SK-N-SH (cell line): ENCODE data around the gene LDAH. TPM values are rescaled to one million over a fixed set of nuclear protein-coding genes. Genes with fewer than 3 reads are reported as not detected.

Experiments used
- CTCF ChIA-PET: fragments of 300-600, 350-600 bp; formaldehyde crosslinking; extraction: SDS; loops from one replicate; lab custom pipeline; 2021; lab: Yijun Ruan, JAX
- POLR2A ChIA-PET: fragments of 350-600 bp; sonication (Branson Sonifier 250); formaldehyde crosslinking; extraction: SDS; loops from one replicate; lab custom pipeline; 2020; ENCODE audit warnings: antibody characterized with exemption, inconsistent platforms; lab: Yijun Ruan, JAX
- DNase-seq: peaks from one replicate; pipeline ENCODE4 v3.0.0; 2012
- H2AFZ ChIP-seq: fragments of 200-600 bp; sonication (generic); 2 replicates; pipeline ENCODE4 v1.8.1; 2016; ENCODE audit warnings: antibody characterized with exemption, mild to moderate bottlenecking, low read depth
- H3F3A ChIP-seq: fragments of 200-600 bp; sonication (generic); replicated peaks from 2 replicates; pipeline ENCODE3; 2016; ENCODE audit warnings: antibody characterized with exemption, mild to moderate bottlenecking; ENCODE audit not compliant: insufficient read depth
- H3K27ac ChIP-seq, 2 experiments: fragments of 200-500 bp in 1 of 2; fragments of 200-600 bp in 1 of 2; sonication (Bioruptor generic) in 1 of 2; sonication (generic), shearing (Covaris generic) in 1 of 2; 2 replicates each; pipeline versions ENCODE4 v1.5.1 to v1.6.1; 2014 to 2016; ENCODE audit warnings: low read depth in 2 of 2, inconsistent platforms in 1 of 2, low read length in 1 of 2, mild to moderate bottlenecking in 1 of 2, mixed read lengths in 1 of 2
- H3K27me3 ChIP-seq: fragments of 200-600 bp; sonication (generic), shearing (Covaris generic); 2 replicates; pipeline ENCODE4 v1.6.1; 2016; ENCODE audit warnings: mixed run types; ENCODE audit not compliant: insufficient read depth
- H3K36me3 ChIP-seq, 2 experiments: fragments of 200-500 bp in 1 of 2; fragments of 200-600 bp in 1 of 2; sonication (Bioruptor generic) in 1 of 2; sonication (generic) in 1 of 2; replicated peaks in 1 of 2; 2 replicates each; pipeline versions ENCODE3 to v1.5.1; 2014 to 2016; ENCODE audit warnings: low read length in 1 of 2, mild to moderate bottlenecking in 1 of 2; ENCODE audit not compliant: insufficient read depth in 2 of 2, control insufficient read depth in 1 of 2
- H3K4me1 ChIP-seq, 2 experiments: fragments of 200-500 bp in 1 of 2; fragments of 200-600 bp in 1 of 2; sonication (Bioruptor generic) in 1 of 2; sonication (generic), shearing (Covaris generic) in 1 of 2; 2 replicates each; pipeline versions ENCODE4 v1.5.1 to v1.6.1; 2014 to 2016; ENCODE audit warnings: low read depth in 1 of 2, low read length in 1 of 2, mixed run types in 1 of 2; ENCODE audit not compliant: insufficient read depth in 2 of 2, control insufficient read depth in 1 of 2
- H3K4me2 ChIP-seq: fragments of 200-600 bp; sonication (generic), shearing (Covaris generic); 2 replicates; pipeline ENCODE4 v1.6.1; 2017; ENCODE audit warnings: mixed run types
- H3K4me3 ChIP-seq, 2 experiments: fragments of 200-500 bp in 1 of 2; fragments of 200-600 bp in 1 of 2; sonication (Bioruptor generic) in 1 of 2; sonication (generic), shearing (Covaris generic) in 1 of 2; 2 replicates each; pipeline versions ENCODE4 v1.5.1 to v1.8.1; 2014 to 2016; ENCODE audit warnings: low read depth in 2 of 2, inconsistent platforms in 1 of 2, low read length in 1 of 2, mild to moderate bottlenecking in 1 of 2, mixed read lengths in 1 of 2, moderate library complexity in 1 of 2
- H3K79me2 ChIP-seq: fragments of 200-600 bp; sonication (generic); 2 replicates; pipeline ENCODE4 v1.8.1; 2017; ENCODE audit warnings: mild to moderate bottlenecking; ENCODE audit not compliant: insufficient read depth
- H3K9ac ChIP-seq: fragments of 200-600 bp; sonication (generic); 2 replicates; pipeline ENCODE4 v1.6.1; 2017; ENCODE audit warnings: mixed run types
- H3K9me2 ChIP-seq: fragments of 200-600 bp; sonication (generic); 2 replicates; pipeline ENCODE4 v1.6.1; 2017; ENCODE audit warnings: mixed run types
- H3K9me3 ChIP-seq: fragments of 200-600 bp; sonication (generic); 2 replicates; pipeline ENCODE4 v1.6.1; 2017; ENCODE audit warnings: mixed run types, mild to moderate bottlenecking, moderate library complexity
- H4K20me1 ChIP-seq: fragments of 200-600 bp; sonication (generic); 2 replicates; pipeline ENCODE4 v1.6.1; 2017; ENCODE audit warnings: mild to moderate bottlenecking, mixed run types; ENCODE audit not compliant: insufficient read depth
- CHD2 ChIP-seq: fragments of 150-350 bp; IDR thresholded peaks from 2 replicates; pipeline ENCODE4 v1.6.1; 2018; ENCODE audit warnings: low read length; ENCODE audit not compliant: partially characterized antibody
- EP300 ChIP-seq, 2 experiments: IDR thresholded peaks; 2 replicates each; pipeline versions ENCODE4 v1.4.0 to v1.6.1; 2012; ENCODE audit warnings: borderline replicate concordance in 1 of 2, low read depth in 1 of 2, low read length in 1 of 2
- EZH2phosphoT487 ChIP-seq: fragments of 200-600 bp; sonication (generic); IDR thresholded peaks from 2 replicates; pipeline ENCODE4 v1.6.1; 2017; ENCODE audit warnings: low read depth, mixed run types, mild to moderate bottlenecking, antibody characterized with exemption, moderate library complexity, borderline replicate concordance
- FOXJ3 ChIP-seq: sonication (generic); formaldehyde crosslinking; IDR thresholded peaks from 2 replicates; pipeline ENCODE4 v1.5.1; 2020; ENCODE audit warnings: mild to moderate bottlenecking, missing genetic modification reagents
- GABPA ChIP-seq: IDR thresholded peaks from 2 replicates; pipeline ENCODE4 v1.4.0; 2012; ENCODE audit warnings: low read depth, mild to moderate bottlenecking
- JUND ChIP-seq: IDR thresholded peaks from 2 replicates; pipeline ENCODE4 v1.4.0; 2012
- MEF2A ChIP-seq: IDR thresholded peaks from 2 replicates; pipeline ENCODE4 v1.4.0; 2012; ENCODE audit warnings: low read depth, borderline replicate concordance
- MXI1 ChIP-seq: IDR thresholded peaks from 2 replicates; pipeline ENCODE4 v1.6.1; 2012; ENCODE audit warnings: mild to moderate bottlenecking, low read depth, low read length, improper control_type of control experiment
- NFIC ChIP-seq: IDR thresholded peaks from 2 replicates; pipeline ENCODE4 v1.4.0; 2012; ENCODE audit warnings: borderline replicate concordance
- NRF1 ChIP-seq: IDR thresholded peaks from 2 replicates; pipeline ENCODE4 v1.6.1; 2012; ENCODE audit warnings: low read depth, mild to moderate bottlenecking, low read length
- RAD21 ChIP-seq: IDR thresholded peaks from 2 replicates; pipeline ENCODE4 v1.6.1; 2012; ENCODE audit warnings: mild to moderate bottlenecking, low read length
- RFX5 ChIP-seq: IDR thresholded peaks from 2 replicates; pipeline ENCODE4 v1.6.1; 2012; ENCODE audit warnings: mild to moderate bottlenecking, improper control_type of control experiment, low read length
- SMC3 ChIP-seq: IDR thresholded peaks from 2 replicates; pipeline ENCODE4 v1.6.1; 2012; ENCODE audit warnings: low read depth, low read length, improper control_type of control experiment
- TCF12 ChIP-seq: IDR thresholded peaks from 2 replicates; pipeline ENCODE4 v1.4.0; 2012
- WGBS: methylation state at CpG from one replicate; pipeline ENCODE4 v1.1.6; 2017; ENCODE audit warnings: low lambda C conversion rate; 5-methylcytosine and 5-hydroxymethylcytosine counted together
- polyA plus RNA-seq, 3 experiments: library from polyadenylated mRNA; depleted of rRNA; stranded (reverse); fragments of >200 nt; gene quantifications; 2 replicates each; pipeline ENCODE4 v1.2.3, GENCODE V29; 2012
- TF ChIP-seq, protein P1 (sequence below): fragments of 200-600 bp; sonication (generic); IDR thresholded peaks from 2 replicates; pipeline ENCODE4 v1.6.1; 2017; ENCODE audit warnings: antibody characterized with exemption, mild to moderate bottlenecking, moderate library complexity
- TF ChIP-seq, protein P2 (sequence below): IDR thresholded peaks from 2 replicates; pipeline ENCODE4 v1.6.1; 2012; ENCODE audit warnings: mild to moderate bottlenecking, low read depth, low read length, moderate library complexity
- TF ChIP-seq, protein P3 (sequence below): IDR thresholded peaks from 2 replicates; pipeline ENCODE4 v1.4.0; 2012; ENCODE audit warnings: low read depth, borderline replicate concordance
- TF ChIP-seq, protein P4 (sequence below): IDR thresholded peaks from 2 replicates; pipeline ENCODE4; 2012

The LDAH gene
- polyA plus RNA-seq, 1 of the 3 experiments (the other 2 are of a cell fraction) = 12.7 TPM

DNA sequence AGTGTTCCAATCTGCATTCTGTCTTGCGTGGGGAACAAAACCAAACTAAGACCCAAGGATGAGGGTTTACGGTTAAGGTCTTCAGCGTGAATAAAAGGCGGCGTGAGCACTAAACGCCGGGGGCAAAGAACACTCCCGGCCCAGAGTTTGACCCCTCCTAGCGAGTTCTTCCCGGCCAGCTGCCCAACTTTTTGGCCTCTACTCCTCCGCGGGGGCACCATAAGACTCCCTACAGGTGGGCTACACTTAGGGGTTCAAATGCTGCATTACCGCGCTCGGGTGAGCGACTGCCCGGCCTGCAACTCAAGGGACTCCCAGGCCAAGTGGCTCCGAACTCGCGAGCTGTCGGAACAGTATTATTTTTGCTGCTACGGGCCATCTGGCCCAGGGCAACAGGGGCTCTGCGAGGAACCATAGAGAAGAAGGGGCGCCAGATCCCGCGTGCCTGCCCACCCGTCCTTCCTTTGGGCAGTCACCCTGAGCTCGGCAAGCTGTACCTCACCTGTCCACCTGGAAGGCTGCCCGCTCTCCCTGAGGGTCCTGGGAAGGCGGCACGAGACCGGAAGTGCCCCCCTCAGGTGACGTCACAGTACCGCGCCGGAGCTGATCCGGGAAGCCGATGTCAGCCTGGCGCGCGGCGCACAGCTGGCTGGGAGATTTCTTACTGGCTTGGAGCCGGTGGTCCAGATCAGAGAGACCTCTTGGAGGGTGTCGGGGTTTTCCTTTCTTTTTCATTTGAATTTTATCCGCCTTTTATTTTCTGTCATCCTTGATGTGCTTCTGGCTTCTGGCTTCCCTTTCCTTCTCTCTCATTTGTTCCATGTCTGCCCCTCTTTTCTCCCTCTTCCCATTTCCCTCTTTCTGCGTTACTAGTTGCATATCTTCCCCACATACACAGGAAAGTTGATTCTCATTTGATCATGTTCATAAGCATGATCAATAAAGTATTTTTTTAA lies at the start of gene LDAH (continued):
- TF ChIP-seq, protein P1, sequence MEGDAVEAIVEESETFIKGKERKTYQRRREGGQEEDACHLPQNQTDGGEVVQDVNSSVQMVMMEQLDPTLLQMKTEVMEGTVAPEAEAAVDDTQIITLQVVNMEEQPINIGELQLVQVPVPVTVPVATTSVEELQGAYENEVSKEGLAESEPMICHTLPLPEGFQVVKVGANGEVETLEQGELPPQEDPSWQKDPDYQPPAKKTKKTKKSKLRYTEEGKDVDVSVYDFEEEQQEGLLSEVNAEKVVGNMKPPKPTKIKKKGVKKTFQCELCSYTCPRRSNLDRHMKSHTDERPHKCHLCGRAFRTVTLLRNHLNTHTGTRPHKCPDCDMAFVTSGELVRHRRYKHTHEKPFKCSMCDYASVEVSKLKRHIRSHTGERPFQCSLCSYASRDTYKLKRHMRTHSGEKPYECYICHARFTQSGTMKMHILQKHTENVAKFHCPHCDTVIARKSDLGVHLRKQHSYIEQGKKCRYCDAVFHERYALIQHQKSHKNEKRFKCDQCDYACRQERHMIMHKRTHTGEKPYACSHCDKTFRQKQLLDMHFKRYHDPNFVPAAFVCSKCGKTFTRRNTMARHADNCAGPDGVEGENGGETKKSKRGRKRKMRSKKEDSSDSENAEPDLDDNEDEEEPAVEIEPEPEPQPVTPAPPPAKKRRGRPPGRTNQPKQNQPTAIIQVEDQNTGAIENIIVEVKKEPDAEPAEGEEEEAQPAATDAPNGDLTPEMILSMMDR = no peak
- no peak for TF ChIP-seq SMC3
- TF ChIP-seq, protein P2, sequence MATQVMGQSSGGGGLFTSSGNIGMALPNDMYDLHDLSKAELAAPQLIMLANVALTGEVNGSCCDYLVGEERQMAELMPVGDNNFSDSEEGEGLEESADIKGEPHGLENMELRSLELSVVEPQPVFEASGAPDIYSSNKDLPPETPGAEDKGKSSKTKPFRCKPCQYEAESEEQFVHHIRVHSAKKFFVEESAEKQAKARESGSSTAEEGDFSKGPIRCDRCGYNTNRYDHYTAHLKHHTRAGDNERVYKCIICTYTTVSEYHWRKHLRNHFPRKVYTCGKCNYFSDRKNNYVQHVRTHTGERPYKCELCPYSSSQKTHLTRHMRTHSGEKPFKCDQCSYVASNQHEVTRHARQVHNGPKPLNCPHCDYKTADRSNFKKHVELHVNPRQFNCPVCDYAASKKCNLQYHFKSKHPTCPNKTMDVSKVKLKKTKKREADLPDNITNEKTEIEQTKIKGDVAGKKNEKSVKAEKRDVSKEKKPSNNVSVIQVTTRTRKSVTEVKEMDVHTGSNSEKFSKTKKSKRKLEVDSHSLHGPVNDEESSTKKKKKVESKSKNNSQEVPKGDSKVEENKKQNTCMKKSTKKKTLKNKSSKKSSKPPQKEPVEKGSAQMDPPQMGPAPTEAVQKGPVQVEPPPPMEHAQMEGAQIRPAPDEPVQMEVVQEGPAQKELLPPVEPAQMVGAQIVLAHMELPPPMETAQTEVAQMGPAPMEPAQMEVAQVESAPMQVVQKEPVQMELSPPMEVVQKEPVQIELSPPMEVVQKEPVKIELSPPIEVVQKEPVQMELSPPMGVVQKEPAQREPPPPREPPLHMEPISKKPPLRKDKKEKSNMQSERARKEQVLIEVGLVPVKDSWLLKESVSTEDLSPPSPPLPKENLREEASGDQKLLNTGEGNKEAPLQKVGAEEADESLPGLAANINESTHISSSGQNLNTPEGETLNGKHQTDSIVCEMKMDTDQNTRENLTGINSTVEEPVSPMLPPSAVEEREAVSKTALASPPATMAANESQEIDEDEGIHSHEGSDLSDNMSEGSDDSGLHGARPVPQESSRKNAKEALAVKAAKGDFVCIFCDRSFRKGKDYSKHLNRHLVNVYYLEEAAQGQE = peak; percentile 40; the same call in 1 of the 2 replicates
- peak; percentile 25 to 31; a peak in 2 of 4 replicates for TF ChIP-seq EP300 (IDR thresholded peaks at IDR 0.05; ENCODE audit: borderline replicate concordance in 1 of 2, low read depth in 1 of 2, low read length in 1 of 2)
- peak; percentile 96 for TF ChIP-seq MXI1
- TF ChIP-seq, protein P3, sequence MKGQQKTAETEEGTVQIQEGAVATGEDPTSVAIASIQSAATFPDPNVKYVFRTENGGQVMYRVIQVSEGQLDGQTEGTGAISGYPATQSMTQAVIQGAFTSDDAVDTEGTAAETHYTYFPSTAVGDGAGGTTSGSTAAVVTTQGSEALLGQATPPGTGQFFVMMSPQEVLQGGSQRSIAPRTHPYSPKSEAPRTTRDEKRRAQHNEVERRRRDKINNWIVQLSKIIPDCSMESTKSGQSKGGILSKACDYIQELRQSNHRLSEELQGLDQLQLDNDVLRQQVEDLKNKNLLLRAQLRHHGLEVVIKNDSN = peak; percentile 93
- TF ChIP-seq GABPA = peak; percentile 92

DNA sequence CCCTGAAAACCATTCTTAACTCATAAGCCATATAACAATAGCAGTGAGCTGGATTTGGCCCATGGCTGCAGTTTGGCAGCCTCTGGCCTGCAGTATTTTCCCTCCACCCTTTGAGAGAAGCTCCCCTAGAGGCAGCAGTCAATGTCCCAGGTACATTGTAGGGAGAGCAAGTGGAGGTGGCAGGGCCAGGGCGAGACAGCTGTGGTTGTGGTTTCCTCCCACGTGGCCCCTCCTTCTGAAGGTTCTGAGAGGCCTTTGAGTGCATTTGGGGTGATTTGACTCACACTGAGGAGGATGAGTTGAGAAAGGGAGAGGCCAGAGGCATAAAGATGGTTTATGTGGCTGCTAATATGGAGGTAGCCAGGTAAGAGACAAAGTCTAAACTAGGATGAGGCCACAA lies 45.5 kb upstream of the LDAH start:
- no peak overlapping the region for H3K4me2 ChIP-seq
- no peaks in the 10 kb centered on the region for H3K9me2 ChIP-seq
- DNase-seq = no peak
- no peak overlapping the region for H3K9ac ChIP-seq
- no peaks in the 10 kb centered on the region for H3K36me3 ChIP-seq
- no peak for TF ChIP-seq NRF1
- TF ChIP-seq FOXJ3 = no peak
- TF ChIP-seq RFX5 = no peak
- TF ChIP-seq MEF2A = no peak
- no peak for TF ChIP-seq EZH2phosphoT487
- TF ChIP-seq TCF12 = no peak
- TF ChIP-seq NFIC = no peak
- no peak for TF ChIP-seq GABPA
- TF ChIP-seq RAD21 = no peak
- TF ChIP-seq JUND = no peak
- TF ChIP-seq CHD2 = no peak
- TF ChIP-seq, protein P4, sequence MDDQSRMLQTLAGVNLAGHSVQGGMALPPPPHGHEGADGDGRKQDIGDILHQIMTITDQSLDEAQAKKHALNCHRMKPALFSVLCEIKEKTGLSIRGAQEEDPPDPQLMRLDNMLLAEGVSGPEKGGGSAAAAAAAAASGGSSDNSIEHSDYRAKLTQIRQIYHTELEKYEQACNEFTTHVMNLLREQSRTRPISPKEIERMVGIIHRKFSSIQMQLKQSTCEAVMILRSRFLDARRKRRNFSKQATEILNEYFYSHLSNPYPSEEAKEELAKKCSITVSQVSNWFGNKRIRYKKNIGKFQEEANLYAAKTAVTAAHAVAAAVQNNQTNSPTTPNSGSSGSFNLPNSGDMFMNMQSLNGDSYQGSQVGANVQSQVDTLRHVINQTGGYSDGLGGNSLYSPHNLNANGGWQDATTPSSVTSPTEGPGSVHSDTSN = no peak
- TF ChIP-seq, all 33 proteins: peak for 0
- ChIA-PET CTCF (no interaction called here), POLR2A (no interaction called here)
- Histone ChIP-seq H2AFZ (no peak overlapping the region), H4K20me1 (no peaks in the 10 kb centered on the region), H3K79me2 (no peaks in the 10 kb centered on the region), H3K27ac (no peak overlapping the region), H3K4me3 (no peak overlapping the region), H3K27me3 (no peaks in the 10 kb centered on the region), H3F3A (no peaks in the 10 kb centered on the region), H3K9me3 (no peaks in the 10 kb centered on the region), H3K4me1 (no peaks in the 10 kb centered on the region)
- 20% methylated on average over 2 of the region's 2 CpGs for WGBS
